Measurements from ENCODE around the gene ETV6.

ETV6 gene

DNA sequence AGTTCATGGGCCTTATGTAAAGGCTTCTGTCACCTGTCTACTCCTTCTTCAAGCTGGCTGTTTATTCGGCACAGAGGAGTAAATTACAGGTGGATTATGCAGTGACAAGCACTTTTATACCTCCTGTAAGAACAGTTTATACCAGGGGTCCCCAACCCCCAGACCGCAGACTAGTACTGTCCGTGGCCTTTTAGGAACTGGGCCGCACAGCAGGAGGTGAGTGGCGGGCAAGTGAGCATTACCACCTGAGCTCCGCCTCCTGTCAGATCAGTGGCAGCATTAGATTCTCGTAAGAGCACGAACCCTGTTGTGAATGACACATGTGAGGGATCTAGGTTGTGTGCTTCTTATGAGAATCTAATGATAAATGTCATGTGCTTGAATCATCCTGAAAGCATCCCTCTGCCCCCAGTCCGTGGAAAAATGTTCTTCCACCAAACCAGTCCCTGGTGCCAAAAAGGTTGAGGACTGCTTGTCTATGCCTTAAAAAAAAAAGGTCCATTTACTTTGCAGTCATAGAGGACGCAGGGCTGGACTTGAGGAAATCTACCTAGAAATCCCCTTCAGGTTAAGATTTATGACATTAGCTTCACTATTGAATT is 78.8 kb downstream of the ETV6 start:
- H3K4me3 ChIP-seq (replicated peaks in 1 of 2; ENCODE audit: low read depth in 2 of 2, low read length in 2 of 2): no peak overlapping the region
- no peak for TF ChIP-seq CTCF (IDR thresholded peaks at IDR 0.05; ENCODE audit: low read depth, low read length)
- peak in 1 of 2 donors; percentile 21 for DNase-seq (ENCODE audit: low read depth in 2 of 2)

- DNase-seq (ENCODE audit: low read depth in 2 of 2): no peak
- no peak for TF ChIP-seq CTCF (IDR thresholded peaks at IDR 0.05; ENCODE audit: low read depth, low read length)
- H3K4me3 ChIP-seq (replicated peaks in 1 of 2; ENCODE audit: low read depth in 2 of 2, low read length in 2 of 2): no peak overlapping the region
Measured at GRCh38 chr12:11729008-11729407, 79.5 kb downstream of the ETV6 start.

- TF ChIP-seq CTCF (IDR thresholded peaks at IDR 0.05; ENCODE audit: low read depth, low read length): no peak
- DNase-seq (ENCODE audit: low read depth in 2 of 2): peak in 1 of 2 donors; percentile 20
- H3K4me3 ChIP-seq (replicated peaks in 1 of 2; ENCODE audit: low read depth in 2 of 2, low read length in 2 of 2): no peak overlapping the region
Measured at GRCh38 chr12:11729439-11730150, 80.1 kb downstream of the ETV6 start.

DNA sequence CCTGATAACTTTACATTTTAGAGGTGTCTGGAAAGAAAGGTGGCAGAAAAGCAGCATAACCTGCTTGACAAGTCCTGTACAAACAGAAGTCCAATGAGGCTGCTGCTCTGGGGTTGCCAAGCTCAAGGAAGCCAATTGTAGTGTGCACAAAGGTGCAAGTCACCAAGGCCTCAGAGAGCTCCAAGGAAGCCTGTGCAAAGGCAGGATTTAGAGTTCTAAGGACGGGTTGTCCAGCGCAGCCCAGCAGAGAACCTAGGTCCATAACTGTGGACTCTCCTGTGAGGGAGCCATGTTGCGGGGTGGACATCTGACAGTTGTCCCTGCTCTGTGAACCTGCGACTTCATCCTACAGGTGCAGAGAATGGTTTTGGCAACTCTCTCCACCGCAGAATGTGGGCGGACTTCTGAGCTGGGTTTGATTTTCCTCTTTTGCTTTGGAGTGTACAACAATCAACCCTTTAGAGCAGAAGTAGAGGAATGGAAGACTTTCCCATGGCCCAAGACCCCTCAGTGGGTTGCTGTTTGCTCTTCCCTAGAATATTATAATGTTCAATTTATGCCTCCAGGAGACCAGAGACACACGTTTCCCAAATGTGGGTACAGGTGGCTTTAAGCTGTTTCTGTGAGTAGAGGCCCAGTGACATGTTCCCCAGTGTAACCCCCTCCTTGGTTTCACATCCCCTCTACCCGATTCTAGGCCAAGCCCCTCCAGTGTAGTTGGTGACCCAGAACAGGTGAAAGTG is 81.0 kb downstream of the ETV6 start:
- no peak for DNase-seq (ENCODE audit: low read depth in 2 of 2)
- H3K4me3 ChIP-seq (replicated peaks in 1 of 2; ENCODE audit: low read depth in 2 of 2, low read length in 2 of 2): no peak overlapping the region

DNA sequence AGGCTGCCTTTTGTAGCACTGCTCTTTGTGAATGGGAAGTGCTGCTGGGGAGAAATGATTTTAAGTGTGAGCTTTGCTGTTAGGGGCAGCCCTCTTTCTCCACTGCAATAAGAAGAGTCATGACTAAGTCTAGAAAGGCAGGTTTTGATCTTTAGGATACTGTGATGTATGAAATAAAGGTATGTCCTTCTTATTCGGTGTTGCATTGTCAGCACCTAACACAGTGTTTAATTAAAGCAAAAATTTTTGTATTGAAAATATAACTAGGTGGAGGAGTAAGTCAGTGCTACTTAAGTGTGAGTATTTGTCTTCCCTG is 81.5 kb downstream of the ETV6 start:
- no peak overlapping the region for H3K4me3 ChIP-seq (replicated peaks in 1 of 2; ENCODE audit: low read depth in 2 of 2, low read length in 2 of 2)
- DNase-seq (ENCODE audit: low read depth in 2 of 2): no peak
- no peak for TF ChIP-seq CTCF (IDR thresholded peaks at IDR 0.05; ENCODE audit: low read depth, low read length)

More for the DNA sequence above, 81.0 kb downstream of the ETV6 start:
- TF ChIP-seq CTCF (IDR thresholded peaks at IDR 0.05; ENCODE audit: low read depth, low read length): no peak

DNA sequence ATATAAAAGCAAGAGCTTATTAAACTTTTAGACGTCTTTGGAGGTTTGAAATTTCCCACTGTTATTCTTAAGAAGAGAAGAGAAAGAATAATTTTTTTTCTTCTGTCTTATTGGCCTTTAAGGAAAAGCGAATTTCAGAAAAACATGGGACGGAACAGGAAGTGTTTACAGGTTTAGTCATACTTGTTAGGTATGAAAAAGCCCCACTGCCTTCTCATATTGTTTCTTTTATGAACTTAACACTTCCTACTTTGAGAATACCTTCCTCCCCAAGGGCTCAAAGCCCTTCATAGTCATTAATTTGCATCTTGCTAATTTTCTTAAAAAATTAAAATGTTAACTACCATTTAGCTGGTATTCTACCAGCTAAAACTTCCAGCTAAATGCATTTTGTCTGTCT is 82.0 kb downstream of the ETV6 start:
- no peak overlapping the region for H3K4me3 ChIP-seq (replicated peaks in 1 of 2; ENCODE audit: low read depth in 2 of 2, low read length in 2 of 2)
- DNase-seq (ENCODE audit: low read depth in 2 of 2): peak; percentile 70 to 81
- no peak for TF ChIP-seq CTCF (IDR thresholded peaks at IDR 0.05; ENCODE audit: low read depth, low read length)

Measured in cardiac fibroblast (primary cell).